HG03103 (cell line): Measurements from ENCODE around the gene GPATCH2.
"Not testable (repeated sequence)": the region's sequence is repeated elsewhere in the genome, so short reads cannot be mapped to it uniquely, and the experiment has no call there.

Experiments
- ATAC-seq: cut with Tn5 transposase; IDR thresholded peaks from one replicate; pipeline ENCODE4 v1.9.1; 2021; ENCODE audit warnings: low read depth; ENCODE audit not compliant: unreplicated experiment

GPATCH2 gene

DNA sequence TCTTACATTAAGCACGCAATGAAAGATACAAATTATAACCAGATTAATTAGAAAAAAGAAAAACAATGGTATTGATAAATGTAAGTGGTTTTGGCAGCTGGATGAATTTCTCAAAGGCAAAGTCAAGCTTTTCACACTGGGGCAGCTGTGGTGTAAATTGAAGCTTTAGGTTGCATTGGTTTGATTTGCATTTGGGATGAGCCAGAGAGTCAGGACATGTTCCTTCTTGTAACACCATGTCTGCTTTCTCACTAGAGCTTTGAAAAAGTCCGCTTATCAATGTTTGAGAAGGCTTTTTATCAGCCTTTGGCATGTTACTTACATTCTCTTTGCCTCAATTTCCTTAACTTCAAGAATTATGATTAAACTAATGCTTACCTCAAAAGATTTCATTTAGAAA is 173.9 kb downstream of the GPATCH2 start:
- no peak for ATAC-seq

DNA sequence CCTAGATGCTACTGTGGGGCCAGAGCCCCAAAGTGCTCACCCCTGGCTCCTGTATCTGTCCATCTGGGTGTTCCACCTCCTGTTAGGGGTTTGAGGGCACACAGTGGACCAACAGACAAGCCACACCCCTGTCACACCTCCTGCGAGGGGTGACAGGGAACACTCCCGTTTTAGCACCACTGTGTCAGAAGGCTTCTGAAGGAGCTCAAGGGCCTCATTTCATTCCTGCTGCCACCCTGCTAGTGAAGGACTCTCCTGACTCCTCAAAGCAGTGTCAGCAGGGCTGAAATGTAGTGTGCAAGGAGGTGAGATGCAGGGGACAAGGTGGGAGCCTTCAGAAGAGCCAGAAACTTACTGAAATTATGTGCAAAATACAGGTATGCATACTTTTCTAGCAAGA is 174.6 kb downstream of the GPATCH2 start:
- ATAC-seq = no peak

DNA sequence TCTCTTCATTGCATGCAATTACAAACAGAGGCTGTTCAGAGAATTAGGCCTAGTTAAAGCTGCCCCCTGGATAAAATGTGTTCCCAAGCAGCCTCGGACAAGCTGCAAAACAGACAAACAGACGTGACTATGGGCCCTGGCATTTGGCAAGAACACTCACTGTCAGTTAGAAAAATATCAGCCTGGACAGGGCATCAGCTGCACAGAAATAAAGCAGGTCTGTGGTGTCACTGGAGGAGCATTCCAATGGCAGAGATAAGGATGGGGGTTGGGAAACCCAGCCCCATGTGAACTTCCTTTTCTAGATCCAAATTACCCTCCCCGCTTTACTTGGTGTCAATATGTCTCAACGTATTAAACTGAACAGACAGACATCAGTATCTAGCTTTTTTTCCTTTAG is 177.1 kb downstream of the GPATCH2 start:
- no peak for ATAC-seq

DNA sequence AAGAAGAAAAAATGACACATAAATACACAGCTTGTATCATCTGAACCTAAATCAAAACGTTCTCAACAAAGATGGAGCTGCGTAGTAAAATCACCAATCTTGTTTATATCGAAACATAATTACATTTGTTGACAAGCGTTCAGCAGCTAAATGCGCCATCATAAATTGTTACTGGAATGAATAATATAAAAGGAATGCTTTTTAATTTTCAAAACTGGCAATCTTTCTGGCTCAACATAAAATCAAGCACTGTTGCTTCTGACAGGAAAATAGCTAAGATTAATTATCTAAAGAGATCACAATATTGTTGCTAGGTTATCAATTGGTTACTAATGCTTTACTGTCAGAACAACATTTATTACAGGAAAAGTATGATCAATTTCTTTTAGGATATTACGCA is 181.5 kb downstream of the GPATCH2 start:
- ATAC-seq = no peak

DNA sequence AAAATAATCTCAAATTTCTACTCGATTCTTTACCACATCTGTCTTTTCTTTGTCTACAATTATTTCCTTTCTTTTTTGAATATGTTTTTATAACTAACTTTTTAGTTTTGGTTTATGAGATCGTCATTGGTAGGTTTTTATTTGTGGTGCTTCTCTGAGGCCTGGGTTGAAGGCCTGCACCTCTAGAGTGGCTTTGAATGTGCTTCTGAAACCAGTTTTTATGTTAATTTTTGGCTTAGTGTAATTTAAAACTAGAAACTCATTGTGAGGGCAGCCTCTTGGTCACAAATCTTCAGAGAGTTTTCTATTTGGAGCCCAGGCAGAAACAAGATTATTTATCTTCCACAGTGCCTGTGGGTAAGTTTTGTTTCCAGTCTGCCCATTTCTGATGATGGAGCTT is 187.0 kb downstream of the GPATCH2 start:
- ATAC-seq = no peak

DNA sequence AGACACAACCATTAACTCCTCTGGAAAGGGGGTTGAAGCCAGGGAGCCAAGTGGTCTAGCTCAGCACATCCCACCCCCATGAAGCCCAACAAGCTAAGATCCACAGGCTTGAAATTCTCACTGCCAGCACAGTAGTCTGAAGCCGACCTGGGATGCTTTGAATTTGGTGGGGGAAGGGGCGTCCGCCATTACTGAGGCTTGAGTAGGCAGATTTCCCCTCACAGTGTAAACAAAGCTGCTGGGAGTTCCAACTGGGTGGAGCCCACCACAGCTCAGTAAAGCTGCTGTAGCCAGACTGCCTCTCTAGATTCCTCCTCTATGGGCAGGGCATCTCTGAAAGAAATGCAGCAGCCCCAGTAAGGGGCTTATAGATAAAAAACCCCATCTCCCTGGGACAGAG is 193.5 kb downstream of the GPATCH2 start:
- ATAC-seq = no peak

DNA sequence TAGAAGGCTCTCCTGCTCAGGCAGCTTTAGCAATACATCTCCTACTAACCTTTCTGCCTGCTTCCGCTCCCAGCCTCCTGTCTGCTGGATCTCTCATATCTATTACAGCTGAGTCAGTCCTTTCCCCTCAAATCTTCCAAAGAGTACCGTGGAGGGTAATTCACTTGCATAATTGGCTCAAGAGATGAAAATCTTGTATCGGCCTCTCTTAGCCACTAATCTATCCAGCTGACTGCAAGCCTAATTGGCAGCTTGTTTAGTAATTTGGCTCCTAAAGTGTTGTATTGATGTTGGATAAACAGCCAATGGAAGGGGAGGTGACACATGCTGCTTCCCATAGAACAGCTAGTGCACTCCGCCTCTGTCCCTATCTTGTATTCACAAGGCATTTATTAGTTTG is 195.7 kb downstream of the GPATCH2 start:
- ATAC-seq = no peak

DNA sequence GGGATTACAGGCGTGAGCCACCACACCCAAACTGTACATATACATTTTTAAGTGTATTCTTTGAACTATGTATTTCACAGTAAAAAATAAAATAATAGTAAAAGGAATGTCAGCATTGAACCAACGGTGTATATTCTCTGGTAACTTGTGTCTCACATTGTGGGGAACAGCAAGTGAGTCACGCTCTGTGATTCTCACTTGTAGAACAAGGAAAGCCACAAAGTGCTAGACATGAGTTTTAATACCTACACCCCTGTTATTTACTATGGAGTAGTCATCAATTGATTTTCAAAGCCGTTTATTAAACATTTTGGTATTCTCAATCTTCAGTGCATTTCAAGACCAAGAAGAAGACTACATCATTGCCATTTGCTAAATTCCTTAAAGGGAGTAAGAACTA is 197.2 kb downstream of the GPATCH2 start:
- no peak for ATAC-seq

DNA sequence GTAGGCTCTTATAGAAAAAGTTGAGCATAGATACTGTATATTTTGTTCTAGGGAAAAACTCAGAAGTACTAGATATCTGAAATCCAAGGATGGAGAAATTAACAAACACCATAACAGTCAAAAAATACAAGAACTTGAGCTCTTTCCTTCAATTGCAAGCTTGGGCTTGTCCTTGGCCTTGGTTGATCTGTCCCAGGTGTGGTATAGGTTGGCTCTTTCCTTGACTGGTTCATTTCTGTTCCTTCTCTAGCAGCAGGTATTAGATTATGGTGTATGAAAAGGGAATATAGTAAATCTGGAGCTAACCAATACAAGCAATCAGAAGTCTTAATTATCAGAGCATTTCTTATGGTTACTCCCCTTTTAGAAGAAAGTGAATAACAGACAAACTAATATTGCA is 198.6 kb downstream of the GPATCH2 start:
- ATAC-seq = no peak

DNA sequence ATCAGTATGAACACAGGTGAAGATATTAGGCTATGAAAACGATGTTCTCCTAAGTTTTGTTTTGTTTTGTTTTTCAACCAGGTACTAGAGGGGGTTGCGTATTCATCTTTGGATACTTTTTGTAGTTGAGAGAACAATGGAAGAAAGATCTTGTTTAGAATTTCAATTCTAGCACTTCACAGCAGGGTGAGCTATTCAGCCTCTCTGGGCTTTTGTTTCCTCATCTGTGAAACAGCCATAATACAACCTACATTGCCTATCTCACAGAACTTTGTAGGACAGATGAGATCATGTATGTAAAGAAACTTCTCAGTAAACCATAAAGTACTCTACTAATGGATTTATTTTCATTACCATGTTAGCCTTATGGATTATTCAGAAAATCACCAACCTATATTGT is 199.5 kb downstream of the GPATCH2 start:
- no peak for ATAC-seq

DNA sequence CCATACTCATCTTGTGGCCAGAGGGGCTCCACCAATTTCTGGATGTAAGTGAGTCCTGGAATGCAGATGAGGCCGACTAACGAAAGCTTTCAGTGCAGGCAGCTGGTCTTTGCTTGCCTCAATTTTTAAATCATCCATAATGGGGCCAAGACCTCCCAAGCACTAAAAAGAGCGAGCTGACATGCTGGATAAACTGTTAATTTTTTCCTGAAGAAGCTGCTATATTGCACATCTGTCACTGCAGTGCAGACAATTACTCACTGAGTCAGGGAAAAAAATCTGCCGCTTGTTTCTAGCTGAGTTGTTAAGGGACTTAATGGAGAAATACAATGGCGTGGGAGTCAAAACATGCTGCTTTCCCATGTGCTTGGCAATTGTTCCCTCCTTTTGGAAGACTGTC is 205.5 kb downstream of the GPATCH2 start:
- ATAC-seq = no peak

DNA sequence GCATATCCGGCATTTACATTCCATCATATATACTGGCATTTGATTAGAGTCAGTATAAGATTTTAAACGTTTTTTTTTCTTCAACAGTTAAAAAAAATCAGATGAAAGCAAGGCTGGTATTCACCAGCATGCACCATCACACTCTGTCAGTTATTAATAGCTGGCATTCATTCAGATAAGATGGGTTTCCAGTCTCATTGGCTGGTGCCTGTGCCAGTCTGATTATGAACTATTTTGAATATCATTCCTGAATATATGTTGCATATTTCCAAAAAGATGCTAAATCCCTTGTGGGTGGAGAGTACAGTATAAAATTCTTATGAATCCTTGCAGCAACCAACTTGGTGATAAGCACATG is 211.7 kb downstream of the GPATCH2 start:
- no peak for ATAC-seq

DNA sequence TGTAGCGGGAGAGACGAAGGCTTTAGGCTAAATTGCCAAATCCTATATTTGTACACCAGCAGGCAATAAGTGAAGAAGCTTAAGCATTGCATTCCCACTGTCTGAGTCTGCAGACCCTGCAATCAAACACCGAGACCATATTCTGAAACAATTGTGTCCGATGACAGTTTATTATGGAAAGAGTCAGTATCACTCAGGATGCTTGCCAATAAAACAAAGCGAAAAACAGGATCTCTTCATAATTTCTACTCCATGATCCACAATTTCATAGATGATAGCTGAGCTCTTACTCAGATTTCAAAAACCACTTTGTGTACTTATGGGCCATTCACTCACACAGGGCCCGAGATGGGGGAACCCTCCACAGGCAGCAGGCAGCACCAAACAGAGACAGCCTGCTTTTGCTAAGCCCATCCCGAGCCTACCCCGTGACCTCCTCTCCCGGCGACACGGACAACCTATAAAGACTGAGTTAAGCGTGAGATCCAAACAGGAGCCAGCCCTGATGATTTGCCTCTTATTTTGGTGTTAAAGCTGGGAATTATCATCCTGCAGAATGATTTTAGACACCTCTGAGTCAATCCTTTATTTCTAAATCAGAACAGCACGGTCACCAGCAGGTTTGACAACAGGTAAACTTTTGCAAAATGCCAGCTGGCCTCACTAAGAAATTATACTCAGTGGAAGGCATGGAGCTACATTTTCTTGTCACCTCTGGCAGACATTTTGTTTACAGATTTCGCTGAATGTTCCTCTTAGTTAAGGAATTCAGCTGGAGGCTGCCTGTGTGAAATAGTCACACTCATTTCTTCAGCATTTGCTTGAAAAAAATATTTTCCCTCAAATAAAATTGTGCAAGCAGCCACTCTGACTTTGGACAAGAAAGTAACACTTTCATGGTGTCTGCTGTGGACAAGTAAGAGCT is 212.4 kb downstream of the GPATCH2 start:
- ATAC-seq = no peak

DNA sequence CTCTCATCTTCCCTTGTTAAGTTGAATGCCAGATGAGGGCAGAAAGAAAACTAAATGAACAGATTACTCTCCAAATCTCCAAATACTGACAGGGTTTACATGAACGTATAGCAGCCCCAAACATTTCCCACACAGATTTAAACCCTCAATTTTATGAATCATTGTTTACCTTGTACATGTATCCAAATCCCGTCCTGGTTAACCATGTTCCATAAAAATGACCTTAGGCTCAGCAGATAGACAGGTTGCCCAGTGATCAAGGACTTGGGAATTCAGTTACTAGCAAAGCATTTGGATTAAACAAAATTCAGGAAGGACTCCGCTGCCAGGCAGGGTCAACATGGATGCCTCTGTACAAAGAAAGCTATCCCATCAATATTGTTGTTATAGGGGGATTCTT is 213.5 kb downstream of the GPATCH2 start:
- ATAC-seq = no peak

DNA sequence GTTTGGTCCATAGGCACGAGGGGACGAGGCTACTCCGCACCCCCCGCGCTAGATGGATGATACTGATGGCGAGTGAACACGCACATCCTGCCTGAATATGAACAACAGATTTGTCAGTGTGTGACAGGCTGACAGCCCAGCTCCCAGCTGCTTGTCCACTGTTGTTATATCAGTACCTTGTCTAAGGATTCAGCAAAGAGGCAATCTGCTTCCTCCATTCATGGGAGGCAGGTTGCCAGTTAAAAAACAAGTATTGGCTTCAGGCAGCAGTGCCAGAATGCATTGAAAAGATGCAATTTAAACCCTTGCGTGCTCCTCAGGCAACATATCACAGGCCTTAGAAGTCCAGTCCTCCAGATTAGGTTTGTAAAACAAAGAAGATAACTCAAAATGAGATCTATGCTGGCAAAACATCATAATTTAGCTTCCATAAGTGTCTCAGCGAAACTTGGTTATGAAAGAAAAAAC is 223.3 kb downstream of the GPATCH2 start:
- no peak for ATAC-seq

DNA sequence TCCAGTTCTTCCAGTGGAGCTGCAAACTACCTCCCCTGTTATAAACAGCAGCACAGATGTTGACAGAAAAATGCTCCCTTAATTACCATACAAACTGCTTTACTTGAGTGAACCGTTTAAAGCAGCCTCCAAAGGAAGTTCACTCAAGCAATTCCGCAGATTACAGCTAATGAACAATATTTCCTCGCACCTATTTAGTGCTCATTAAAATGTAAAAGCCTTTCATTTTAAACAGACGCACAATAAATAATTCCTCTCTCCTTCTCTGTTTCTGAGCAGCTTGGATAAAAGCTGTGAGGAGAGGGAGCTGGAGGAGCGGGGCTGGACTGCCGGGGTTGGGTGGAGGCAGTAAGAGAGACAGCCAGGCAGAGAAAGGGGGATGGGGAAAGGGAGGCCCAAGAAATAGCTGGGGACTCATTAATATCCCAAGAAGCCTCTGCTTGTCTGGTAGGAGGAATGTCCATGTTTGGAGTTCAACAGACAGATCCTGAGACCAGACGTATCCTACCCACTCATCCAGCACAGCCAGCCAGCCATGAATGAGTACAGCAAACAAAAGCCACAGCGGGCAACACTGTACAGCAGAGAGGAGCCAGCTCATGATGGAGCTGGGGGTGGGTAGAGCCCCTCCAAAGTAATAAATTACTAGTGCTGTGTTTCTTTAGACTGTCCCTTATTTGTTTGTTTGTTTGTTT is 227.7 kb downstream of the GPATCH2 start:
- ATAC-seq = no peak

DNA sequence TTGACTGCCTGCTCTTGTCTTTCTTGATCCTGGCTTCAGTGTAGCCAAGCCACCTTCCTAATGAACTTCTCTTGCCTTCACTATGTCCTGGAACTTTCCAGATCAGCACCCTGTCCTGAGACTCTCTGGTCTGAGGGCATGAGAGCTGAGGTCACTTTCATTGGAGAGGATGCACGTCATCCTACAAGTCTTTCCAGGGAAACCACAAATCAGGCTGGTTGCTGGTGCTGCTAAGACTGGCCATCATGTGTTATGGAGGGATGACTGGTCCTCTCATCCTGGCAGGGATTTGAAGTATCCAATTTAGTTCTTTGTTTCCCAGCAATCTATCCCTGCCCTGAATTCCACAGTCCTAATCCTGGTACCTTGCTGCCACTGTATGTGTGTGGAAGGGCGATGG is 228.6 kb downstream of the GPATCH2 start:
- no peak for ATAC-seq

DNA sequence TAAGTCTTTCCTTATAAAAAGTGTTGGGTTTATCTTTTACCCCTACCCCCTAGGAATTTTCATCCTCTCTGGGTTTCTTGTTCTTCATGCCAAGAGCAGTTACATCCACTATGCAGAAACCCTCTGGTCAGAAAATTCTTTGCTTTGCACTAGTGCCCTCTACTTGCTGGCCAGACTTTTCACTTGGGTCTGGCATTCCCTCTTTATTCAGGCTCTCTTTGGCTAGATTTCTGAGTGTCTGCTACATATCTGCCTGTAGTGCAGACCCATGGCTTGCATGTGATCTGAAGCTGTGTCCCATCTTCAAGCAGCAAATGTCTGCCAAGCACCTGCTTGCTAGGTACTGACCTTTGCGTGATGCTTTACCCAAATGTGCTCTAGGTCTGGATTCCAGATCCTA is 237.0 kb downstream of the GPATCH2 start:
- no peak for ATAC-seq

DNA sequence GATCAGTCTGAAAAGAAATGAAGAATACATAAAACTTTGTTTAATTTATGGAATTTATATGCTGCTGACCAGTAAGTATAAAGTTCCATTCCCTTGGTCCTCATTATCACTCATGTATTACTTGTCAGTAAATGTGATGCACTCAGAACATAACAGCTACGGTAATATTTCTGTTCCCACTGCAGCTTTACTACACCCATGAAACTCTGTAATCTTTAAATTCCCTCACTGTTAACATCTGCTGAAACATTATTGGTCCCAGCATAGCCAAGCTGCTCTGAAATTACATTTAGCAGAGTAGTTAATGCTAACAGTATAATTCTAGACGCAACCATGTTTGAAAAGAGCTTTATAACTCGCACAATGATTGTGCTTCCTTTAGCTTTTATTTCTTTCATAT is 238.4 kb downstream of the GPATCH2 start:
- no peak for ATAC-seq

DNA sequence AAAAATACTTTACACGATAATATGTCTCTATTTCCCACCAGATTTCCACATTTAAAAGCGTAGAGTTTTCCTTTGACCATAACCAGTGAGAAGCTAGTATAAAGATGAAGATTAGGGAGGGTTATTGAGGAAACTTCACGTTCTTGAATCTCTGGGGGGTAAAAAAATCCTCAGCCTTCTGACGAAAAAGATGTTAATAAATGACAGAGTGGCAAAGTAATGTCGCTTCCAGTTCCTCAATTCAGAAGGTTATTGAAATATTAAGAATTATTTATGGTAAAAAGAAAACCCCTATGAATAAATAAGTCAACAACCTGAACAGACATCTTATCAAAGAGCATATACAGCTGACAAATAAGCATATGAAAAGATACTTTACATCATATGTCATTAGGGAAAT is 241.0 kb downstream of the GPATCH2 start:
- ATAC-seq = no peak

DNA sequence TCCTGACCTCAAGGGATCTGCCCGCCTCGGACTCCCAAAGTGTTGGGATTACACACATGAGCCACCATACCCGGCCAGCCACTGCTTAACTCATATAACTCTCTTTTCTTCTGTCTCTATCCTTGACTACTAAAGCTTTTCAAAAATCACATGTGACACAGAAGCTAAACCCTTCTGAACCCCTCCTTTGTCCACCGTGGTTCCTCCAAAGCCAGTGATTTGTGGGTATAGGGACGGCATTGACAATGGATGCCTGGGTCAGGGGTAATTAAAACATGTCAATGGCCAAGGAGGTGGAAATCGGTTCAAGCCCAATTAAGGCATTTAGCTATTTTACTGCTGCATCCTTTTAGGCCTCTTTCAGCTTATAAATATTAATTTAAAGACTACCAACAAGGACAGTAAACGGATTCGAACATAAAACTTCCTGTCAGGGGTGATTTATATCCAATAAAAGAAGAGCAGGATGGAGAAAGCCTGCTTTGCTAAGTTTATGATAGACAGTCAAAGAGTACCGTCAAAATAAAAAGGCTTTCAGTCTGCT is 242.3 kb downstream of the GPATCH2 start:
- no peak for ATAC-seq

DNA sequence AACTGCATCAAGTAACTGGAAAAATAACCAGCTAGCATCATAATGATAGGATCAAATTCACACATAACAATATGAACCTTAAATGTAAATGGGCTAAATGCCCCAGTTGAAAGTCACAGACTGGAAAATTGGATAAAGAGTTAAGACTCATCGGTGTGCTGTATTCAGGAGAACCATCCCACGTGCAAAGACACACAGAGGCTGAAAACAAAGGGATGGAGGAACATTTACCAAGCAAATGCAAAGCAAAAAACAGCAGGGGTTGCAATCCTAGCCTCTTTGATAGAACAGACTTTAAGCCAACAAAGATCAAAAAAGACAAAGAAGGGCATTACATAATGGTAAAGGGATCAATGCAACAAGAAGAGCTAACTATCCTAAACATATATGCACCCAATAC is 249.1 kb downstream of the GPATCH2 start:
- ATAC-seq = not testable (repeated sequence)
